GM19324 (cell line): Measurements from ENCODE around the gene MKNK1.

Experiments used
- ATAC-seq: cut with Tn5 transposase; IDR thresholded peaks from one replicate; pipeline ENCODE4 v1.9.1; 2021; ENCODE audit warnings: mild to moderate bottlenecking, moderate library complexity; ENCODE audit not compliant: unreplicated experiment, low FRiP score

Gene MKNK1

GRCh38 chr1:46546210-46546609 is 57.9 kb downstream of the MKNK1 start:
- ATAC-seq: no peak

GRCh38 chr1:46545784-46546183 is 58.3 kb downstream of the MKNK1 start:
- ATAC-seq: no peak

- ATAC-seq: no peak
These were observed 59.4 kb downstream of the MKNK1 start for GRCh38 chr1:46544561-46545240.

GRCh38 chr1:46543761-46544560 is 60.1 kb downstream of the MKNK1 start:
- no peak for ATAC-seq

- no peak for ATAC-seq
These were observed 60.7 kb downstream of the MKNK1 start for GRCh38 chr1:46543382-46543760.

- no peak for ATAC-seq
These were observed 64.1 kb downstream of the MKNK1 start for GRCh38 chr1:46539972-46540371.

GRCh38 chr1:46538147-46538546 is 65.9 kb downstream of the MKNK1 start:
- no peak for ATAC-seq

GRCh38 chr1:46537651-46538050 is 66.4 kb downstream of the MKNK1 start:
- ATAC-seq: no peak

GRCh38 chr1:46536527-46536926 is 67.5 kb downstream of the MKNK1 start:
- no peak for ATAC-seq

GRCh38 chr1:46535063-46535462 is 69.0 kb downstream of the MKNK1 start:
- no peak for ATAC-seq

GRCh38 chr1:46533179-46533864 is 70.7 kb downstream of the MKNK1 start:
- no peak for ATAC-seq

- ATAC-seq: no peak
These were observed 71.4 kb downstream of the MKNK1 start for GRCh38 chr1:46532498-46533178.

- ATAC-seq: no peak
These were observed 72.0 kb downstream of the MKNK1 start for GRCh38 chr1:46532095-46532494.

GRCh38 chr1:46530791-46531409 is 73.2 kb downstream of the MKNK1 start:
- ATAC-seq: no peak

GRCh38 chr1:46530311-46530710 is 73.8 kb downstream of the MKNK1 start:
- ATAC-seq: no peak

- ATAC-seq: no peak
These were observed 74.9 kb downstream of the MKNK1 start for GRCh38 chr1:46529031-46529630.

GRCh38 chr1:46528297-46528955 is 75.6 kb downstream of the MKNK1 start:
- no peak for ATAC-seq

- ATAC-seq: no peak
These were observed 76.4 kb downstream of the MKNK1 start for GRCh38 chr1:46527474-46528296.
